GM23338 (cell line): Measurements from ENCODE around the gene ABL2. TPM values are rescaled to one million over a fixed set of nuclear protein-coding genes. Genes with fewer than 3 reads are reported as not detected.

Experiments
- ATAC-seq: fragments of 200-7000 bp; cut with Tn5 transposase; 3 replicates; pipeline ENCODE4 v1.9.1; 2020
- DNase-seq: peaks from one replicate; pipeline ENCODE4 v3.0.0-alpha.2; 2015; ENCODE audit warnings: low spot score
- H2AFZ ChIP-seq: fragments of 200-600 bp; sonication (generic); 2 replicates; pipeline ENCODE4 v1.8.0; 2016; ENCODE audit warnings: antibody characterized with exemption, mild to moderate bottlenecking, moderate library complexity
- H3F3A ChIP-seq: fragments of 200-600 bp; sonication (generic); replicated peaks from 2 replicates; pipeline ENCODE4 v1.8.0; 2017; ENCODE audit warnings: antibody characterized with exemption, mixed run types, low read depth
- H3K27ac ChIP-seq: fragments of 200-600 bp; sonication (generic); 2 replicates; pipeline ENCODE4 v1.6.1; 2016; ENCODE audit warnings: low read depth
- H3K27me3 ChIP-seq: fragments of 200-600 bp; sonication (generic); 2 replicates; pipeline ENCODE4 v1.8.0; 2016; ENCODE audit warnings: mild to moderate bottlenecking, mixed run types, moderate library complexity; ENCODE audit not compliant: insufficient read depth
- H3K36me3 ChIP-seq: fragments of 200-600 bp; sonication (generic); 2 replicates; pipeline ENCODE4 v1.8.0; 2016; ENCODE audit warnings: mild to moderate bottlenecking; ENCODE audit not compliant: insufficient read depth
- H3K4me1 ChIP-seq: fragments of 200-600 bp; sonication (generic); 2 replicates; pipeline ENCODE4 v1.8.0; 2016; ENCODE audit warnings: mild to moderate bottlenecking, moderate library complexity; ENCODE audit not compliant: insufficient read depth
- H3K4me2 ChIP-seq: fragments of 200-600 bp; sonication (generic); 2 replicates; pipeline ENCODE4 v1.7.1; 2017; ENCODE audit warnings: mixed run types
- H3K4me3 ChIP-seq: fragments of 200-600 bp; sonication (generic); 2 replicates; pipeline ENCODE4 v1.6.1; 2016; ENCODE audit warnings: mixed run types
- H3K79me2 ChIP-seq: fragments of 200-600 bp; sonication (generic); replicated peaks from 2 replicates; pipeline ENCODE4 v1.8.0; 2017; ENCODE audit warnings: mild to moderate bottlenecking; ENCODE audit not compliant: insufficient read depth
- H3K9me2 ChIP-seq: fragments of 200-600 bp; sonication (generic); 2 replicates; pipeline ENCODE4 v1.8.0; 2017; ENCODE audit not compliant: insufficient read depth
- H4K20me1 ChIP-seq: fragments of 200-600 bp; sonication (generic); replicated peaks from 2 replicates; pipeline ENCODE4 v1.8.0; 2017; ENCODE audit warnings: mild to moderate bottlenecking; ENCODE audit not compliant: insufficient read depth
- H3K27ac Mint-ChIP-seq: 2 replicates; pipeline ENCODE4 v1.8.0; 2020; ENCODE audit warnings: inconsistent platforms, mild to moderate bottlenecking, moderate library complexity, mixed read lengths
- H3K27me3 Mint-ChIP-seq: 3 replicates; pipeline ENCODE4 v1.8.0; 2022; ENCODE audit warnings: low read depth, mild to moderate bottlenecking, moderate library complexity, mixed read lengths, inconsistent platforms; ENCODE audit not compliant: insufficient read depth, poor library complexity
- H3K36me3 Mint-ChIP-seq: 3 replicates; pipeline ENCODE4 v1.8.0; 2021; ENCODE audit warnings: low read depth, mild to moderate bottlenecking, inconsistent platforms, moderate library complexity, mixed read lengths
- H3K4me1 Mint-ChIP-seq: 3 replicates; pipeline ENCODE4 v1.8.0; 2020; ENCODE audit warnings: mild to moderate bottlenecking, inconsistent platforms, mixed read lengths
- H3K4me3 Mint-ChIP-seq: 3 replicates; pipeline ENCODE4 v1.8.0; 2021; ENCODE audit warnings: moderate library complexity, mild to moderate bottlenecking, inconsistent platforms, mixed read lengths
- H3K9me3 Mint-ChIP-seq: 3 replicates; pipeline ENCODE4 v1.8.0; 2020; ENCODE audit warnings: moderate library complexity, mild to moderate bottlenecking, inconsistent platforms, mixed read lengths
- CTCF ChIP-seq, 2 experiments: fragments of 200-600 bp in 1 of 2; sonication (generic) in 1 of 2; conservative IDR thresholded peaks; 2 replicates each; pipeline versions ENCODE4 v1.5.1 to v1.6.1; 2016 to 2017; ENCODE audit warnings: antibody characterized with exemption in 2 of 2, low read depth in 2 of 2, mild to moderate bottlenecking in 2 of 2, moderate library complexity in 1 of 2
- EZH2phosphoT487 ChIP-seq: fragments of 200-600 bp; sonication (generic); IDR thresholded peaks from one replicate; pipeline ENCODE4 v1.8.1; 2018; ENCODE audit warnings: antibody characterized with exemption; ENCODE audit not compliant: unreplicated experiment
- POLR2AphosphoS5 ChIP-seq: IDR thresholded peaks from 2 replicates; pipeline ENCODE4 v1.6.1; 2016; ENCODE audit warnings: antibody characterized with exemption, low read depth
- ZNF114 ChIP-seq: fragments of 250-450 bp; sonication (Bioruptor Pico); IDR thresholded peaks from 2 replicates; pipeline ENCODE4 v1.5.0; 2020; ENCODE audit warnings: mild to moderate bottlenecking, moderate library complexity
- ZNF331 ChIP-seq: fragments of 250-450 bp; sonication (Bioruptor Pico); IDR thresholded peaks from 2 replicates; pipeline ENCODE4 v1.5.0; 2020; ENCODE audit warnings: low read depth, mild to moderate bottlenecking, moderate library complexity
- polyA plus RNA-seq: library from polyadenylated mRNA; unstranded; fragments of >200 nt; fragmentation: Nextera tagmentation; extraction: Ambion mirVana; gene quantifications from 2 replicates; pipeline ENCODE4 v1.2.1, GENCODE V29; 2016
- total RNA-seq: library from RNA; depleted of rRNA; stranded (reverse); fragments of >200 nt; shearing (Covaris generic); gene quantifications from 2 replicates; pipeline ENCODE4 v1.2.3, GENCODE V29; 2014
- TF ChIP-seq, protein P1 (sequence below): IDR thresholded peaks from 2 replicates; pipeline ENCODE4 v1.6.1; 2016; ENCODE audit warnings: antibody characterized with exemption

Gene ABL2
- total and polyA plus RNA-seq, 2 experiments from 2014 or later, result 5.8 to 22.7 TPM

DNA sequence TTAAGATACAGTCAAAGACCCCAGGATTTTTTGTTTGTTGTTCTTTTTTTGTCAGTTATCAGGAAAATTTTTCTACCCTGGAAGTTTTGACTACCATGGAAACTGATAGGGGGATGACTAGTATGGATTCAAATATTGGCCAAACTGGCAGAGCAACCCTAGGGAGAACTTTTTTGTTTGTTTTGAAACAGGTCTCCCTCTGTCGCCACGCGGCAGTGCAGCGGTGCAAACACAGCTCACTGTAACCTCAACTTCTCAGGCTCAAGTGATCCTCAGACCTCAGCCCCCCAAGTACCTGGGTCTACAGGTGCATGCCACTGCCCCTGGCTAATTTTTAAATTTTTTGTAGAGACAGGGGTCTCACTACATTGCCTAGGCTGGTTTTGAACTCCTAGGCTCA is 101.0 kb downstream of the ABL2 start:
- peaks cover 7% of the 10 kb centered on the region for H3K36me3 ChIP-seq
- no peaks in the 10 kb centered on the region for H3K27me3 ChIP-seq
- no peaks in the 10 kb centered on the region for H3K4me1 ChIP-seq
- no peaks in the 10 kb centered on the region for H3F3A ChIP-seq
- no peak overlapping the region for H2AFZ ChIP-seq
- Mint-ChIP-seq H3K36me3 (peaks cover 8% of the 10 kb centered on the region; the same call in 2 of the 3 replicates), H3K4me3 (no peak overlapping the region), H3K27me3 (no peaks in the 10 kb centered on the region), H3K27ac (no peak overlapping the region), H3K4me1 (no peaks in the 10 kb centered on the region), H3K9me3 (no peaks in the 10 kb centered on the region)
- H4K20me1 ChIP-seq, result no peaks in the 10 kb centered on the region; the same call in 1 of the 2 replicates
- DNase-seq, result no peak
- ATAC-seq, result no peak
- H3K4me3 ChIP-seq, result no peak overlapping the region
- H3K79me2 ChIP-seq, result no peaks in the 10 kb centered on the region; the same call in 1 of the 2 replicates
- TF ChIP-seq CTCF (conservative IDR thresholded peaks at IDR 0.05; ENCODE audit: low read depth in 2 of 2) (no peak), EZH2phosphoT487 (no peak), ZNF114 (CRISPR knock-in tag) (no peak)
- H3K9me2 ChIP-seq, result no peaks in the 10 kb centered on the region
- no peak overlapping the region for H3K27ac ChIP-seq
- no peak overlapping the region for H3K4me2 ChIP-seq

GRCh38 chr1:179127163-179127895 is 102.1 kb downstream of the ABL2 start:
- Histone ChIP-seq H3K9me2 (no peaks in the 10 kb centered on the region), H3K36me3 (peaks cover 7% of the 10 kb centered on the region; the same call in 1 of the 2 replicates), H4K20me1 (no peaks in the 10 kb centered on the region; the same call in 1 of the 2 replicates), H2AFZ (no peak overlapping the region), H3K4me2 (no peak overlapping the region), H3K4me1 (no peaks in the 10 kb centered on the region), H3K27ac (no peak overlapping the region), H3K4me3 (no peak overlapping the region), H3K79me2 (no peaks in the 10 kb centered on the region; the same call in 1 of the 2 replicates), H3K27me3 (no peaks in the 10 kb centered on the region), H3F3A (no peaks in the 10 kb centered on the region)
- TF ChIP-seq, protein P1, sequence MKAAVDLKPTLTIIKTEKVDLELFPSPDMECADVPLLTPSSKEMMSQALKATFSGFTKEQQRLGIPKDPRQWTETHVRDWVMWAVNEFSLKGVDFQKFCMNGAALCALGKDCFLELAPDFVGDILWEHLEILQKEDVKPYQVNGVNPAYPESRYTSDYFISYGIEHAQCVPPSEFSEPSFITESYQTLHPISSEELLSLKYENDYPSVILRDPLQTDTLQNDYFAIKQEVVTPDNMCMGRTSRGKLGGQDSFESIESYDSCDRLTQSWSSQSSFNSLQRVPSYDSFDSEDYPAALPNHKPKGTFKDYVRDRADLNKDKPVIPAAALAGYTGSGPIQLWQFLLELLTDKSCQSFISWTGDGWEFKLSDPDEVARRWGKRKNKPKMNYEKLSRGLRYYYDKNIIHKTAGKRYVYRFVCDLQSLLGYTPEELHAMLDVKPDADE, result no peak
- TF ChIP-seq POLR2AphosphoS5 (no peak), ZNF331 (CRISPR knock-in tag) (no peak)
- no peak overlapping the region for H3K27ac Mint-ChIP-seq
- no peaks in the 10 kb centered on the region for H3K9me3 Mint-ChIP-seq
- no peak for ATAC-seq
- DNase-seq, result no peak
- H3K4me1 Mint-ChIP-seq, result no peaks in the 10 kb centered on the region
- no peak overlapping the region for H3K4me3 Mint-ChIP-seq
- peaks cover 8% of the 10 kb centered on the region; the same call in 2 of the 3 replicates for H3K36me3 Mint-ChIP-seq
- H3K27me3 Mint-ChIP-seq, result no peaks in the 10 kb centered on the region
